ENCODE data around the gene CDC40.

The CDC40 gene

GRCh38 chr6:110147870-110148269 lies 32.4 kb upstream of the CDC40 start:
- Histone ChIP-seq H3K9ac (no peak overlapping the region), H3K27me3 (ENCODE audit: control insufficient read depth, insufficient read depth, low read length) (no peaks in the 10 kb centered on the region), H2AFZ (no peak overlapping the region), H3K4me1 (no peaks in the 10 kb centered on the region), H3K9me3 (ENCODE audit: control insufficient read depth, low read length) (no peaks in the 10 kb centered on the region), H3K4me2 (ENCODE audit: low read length) (no peak overlapping the region), H3K4me3 (ENCODE audit: low read depth, low read length) (no peak overlapping the region), H3K27ac (no peak overlapping the region), H3K36me3 (ENCODE audit: control insufficient read depth, insufficient read depth, low read length) (no peaks in the 10 kb centered on the region), H3K79me2 (no peaks in the 10 kb centered on the region)
- no peak for TF ChIP-seq CTCF (IDR thresholded peaks at IDR 0.05)

- Histone ChIP-seq H3K4me3 (ENCODE audit: low read depth, low read length) (no peak overlapping the region), H3K36me3 (ENCODE audit: control insufficient read depth, insufficient read depth, low read length) (no peaks in the 10 kb centered on the region), H3K27ac (no peak overlapping the region), H3K27me3 (ENCODE audit: control insufficient read depth, insufficient read depth, low read length) (no peaks in the 10 kb centered on the region), H3K4me1 (no peaks in the 10 kb centered on the region), H2AFZ (no peak overlapping the region), H3K9ac (no peak overlapping the region), H3K9me3 (ENCODE audit: control insufficient read depth, low read length) (no peaks in the 10 kb centered on the region), H3K79me2 (no peaks in the 10 kb centered on the region), H3K4me2 (ENCODE audit: low read length) (no peak overlapping the region)
- TF ChIP-seq CTCF (IDR thresholded peaks at IDR 0.05): no peak
These were observed 21.7 kb upstream of the CDC40 start for GRCh38 chr6:110158479-110158878.

GRCh38 chr6:110170081-110170480 lies 10.1 kb upstream of the CDC40 start:
- Histone ChIP-seq H3K9ac (no peak overlapping the region), H3K4me2 (ENCODE audit: low read length) (no peak overlapping the region), H3K79me2 (no peaks in the 10 kb centered on the region), H3K9me3 (ENCODE audit: control insufficient read depth, low read length) (no peaks in the 10 kb centered on the region), H3K36me3 (ENCODE audit: control insufficient read depth, insufficient read depth, low read length) (no peaks in the 10 kb centered on the region), H3K27ac (no peak overlapping the region), H3K27me3 (ENCODE audit: control insufficient read depth, insufficient read depth, low read length) (no peaks in the 10 kb centered on the region), H3K4me3 (ENCODE audit: low read depth, low read length) (no peak overlapping the region), H3K4me1 (no peaks in the 10 kb centered on the region), H2AFZ (no peak overlapping the region)
- no peak for TF ChIP-seq CTCF (IDR thresholded peaks at IDR 0.05)

DNA sequence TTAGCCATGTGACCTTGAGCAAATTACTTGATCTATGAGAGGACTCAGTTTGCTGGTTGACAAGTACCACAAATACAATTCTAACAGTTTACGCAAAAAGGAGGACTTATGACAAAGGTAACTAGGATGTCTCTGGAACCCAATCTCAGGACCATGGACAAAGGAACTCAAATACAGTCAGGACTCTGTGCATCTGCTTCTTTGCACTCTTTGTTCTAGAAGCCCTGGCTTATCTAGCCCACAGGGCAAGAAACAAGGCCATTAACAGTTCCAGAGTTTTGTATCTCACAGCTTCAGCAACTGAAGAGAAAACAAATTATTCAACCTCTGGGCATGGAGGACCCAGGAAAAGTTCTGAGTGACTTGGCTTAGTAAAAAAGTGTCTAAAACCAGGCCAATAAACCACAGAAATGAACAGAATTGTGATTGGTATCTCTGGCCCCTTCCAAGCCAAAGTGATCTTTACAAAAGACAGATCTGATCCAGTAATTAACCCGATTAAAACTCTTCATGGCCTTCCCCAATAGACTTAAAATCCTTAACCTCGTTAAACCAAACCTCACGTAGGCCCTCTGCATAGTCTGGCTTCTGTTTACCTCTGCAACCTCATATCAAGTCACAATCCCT lies 6.6 kb upstream of the CDC40 start:
- no peak overlapping the region for H3K9ac ChIP-seq
- H3K36me3 ChIP-seq (ENCODE audit: control insufficient read depth, insufficient read depth, low read length): no peaks in the 10 kb centered on the region
- no peak overlapping the region for H3K27ac ChIP-seq
- H3K4me3 ChIP-seq (ENCODE audit: low read depth, low read length): no peak overlapping the region
- H2AFZ ChIP-seq: no peak overlapping the region
- H3K27me3 ChIP-seq (ENCODE audit: control insufficient read depth, insufficient read depth, low read length): no peaks in the 10 kb centered on the region
- H3K9me3 ChIP-seq (ENCODE audit: control insufficient read depth, low read length): no peaks in the 10 kb centered on the region
- H3K4me1 ChIP-seq: no peaks in the 10 kb centered on the region
- TF ChIP-seq CTCF (IDR thresholded peaks at IDR 0.05): no peak
- no peak overlapping the region for H3K4me2 ChIP-seq (ENCODE audit: low read length)
- no peaks in the 10 kb centered on the region for H3K79me2 ChIP-seq

Measured in parathyroid adenoma (tissue), 2 donors.